ENCODE results near the gene CLPTM1L.
A peak's percentile ranks its signal among the peaks of the same experiment; 100 is the strongest.
"Not testable (repeated sequence)": the region's sequence is repeated elsewhere in the genome, so short reads cannot be mapped to it uniquely, and the experiment has no call there.

CLPTM1L gene

DNA sequence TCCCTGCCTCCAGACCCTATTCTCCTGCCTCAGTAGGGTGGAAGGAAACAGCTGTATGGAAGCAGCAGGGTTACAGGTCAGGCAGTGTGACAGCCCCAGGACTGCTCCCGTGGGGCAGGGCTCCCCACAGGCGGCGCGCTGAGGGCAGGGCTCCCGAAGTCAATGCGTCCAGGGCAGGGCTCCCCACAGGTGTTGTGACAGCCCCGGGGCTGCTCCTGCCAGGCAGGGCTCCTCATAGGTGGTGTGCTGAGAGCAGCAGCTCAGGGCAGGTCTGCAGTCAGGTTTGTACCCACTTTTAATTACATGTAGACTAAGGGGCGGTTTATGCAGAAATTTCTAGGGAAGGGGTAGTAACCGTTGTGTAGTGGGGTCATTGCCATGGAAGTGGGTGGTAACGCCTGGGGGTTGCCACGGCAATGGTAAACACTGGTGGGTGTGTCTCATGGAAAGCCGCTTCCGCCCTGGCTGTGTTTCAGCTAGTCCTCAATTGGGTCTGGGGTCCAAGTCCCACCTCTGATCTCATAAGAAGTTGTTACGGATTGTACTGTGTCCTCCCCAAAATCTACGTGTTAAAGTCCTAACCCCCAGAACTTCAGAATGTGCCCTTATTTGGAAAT lies 33.4 kb downstream of the CLPTM1L start:
- DNase-seq: no peak

DNA sequence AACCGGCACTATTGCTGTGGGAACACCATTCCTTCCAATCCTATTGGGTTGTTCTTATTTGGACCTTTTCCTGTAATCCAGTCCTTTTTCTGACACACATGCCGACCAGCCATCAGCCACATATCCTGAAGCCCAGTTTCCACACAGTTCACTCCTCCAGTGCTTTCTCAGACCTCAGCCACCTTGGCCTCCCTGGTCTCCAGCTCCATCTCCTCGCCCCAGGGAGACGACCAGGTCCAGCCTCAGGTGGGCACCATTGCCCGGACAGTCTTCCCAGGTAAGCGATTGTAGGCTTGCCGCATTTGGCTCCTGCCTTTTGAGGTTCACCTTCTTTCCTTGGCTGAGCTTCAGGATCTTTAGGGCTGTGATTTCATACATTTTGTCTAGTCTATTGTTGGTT lies 34.8 kb downstream of the CLPTM1L start:
- DNase-seq: no peak

DNA sequence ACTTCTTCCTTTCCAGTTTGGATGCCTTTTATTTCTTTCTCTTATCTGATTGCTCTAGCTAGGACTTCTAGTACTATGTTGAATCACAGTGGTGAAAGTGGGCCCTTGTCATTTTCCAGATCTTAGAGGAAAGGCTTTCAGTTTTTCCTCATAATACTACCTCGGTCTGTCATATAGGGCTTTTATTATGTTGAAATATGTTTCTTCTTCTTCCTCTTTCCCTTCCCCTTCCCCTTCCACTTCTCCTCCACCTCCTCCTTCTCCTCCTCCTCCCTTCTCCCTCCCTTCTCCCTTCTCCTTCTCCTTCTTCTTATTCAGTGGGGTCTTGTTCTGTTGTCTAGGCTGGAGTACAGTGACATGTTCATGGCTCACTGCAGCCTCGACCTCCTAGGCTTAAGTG lies 40.9 kb downstream of the CLPTM1L start:
- no peak for DNase-seq

DNA sequence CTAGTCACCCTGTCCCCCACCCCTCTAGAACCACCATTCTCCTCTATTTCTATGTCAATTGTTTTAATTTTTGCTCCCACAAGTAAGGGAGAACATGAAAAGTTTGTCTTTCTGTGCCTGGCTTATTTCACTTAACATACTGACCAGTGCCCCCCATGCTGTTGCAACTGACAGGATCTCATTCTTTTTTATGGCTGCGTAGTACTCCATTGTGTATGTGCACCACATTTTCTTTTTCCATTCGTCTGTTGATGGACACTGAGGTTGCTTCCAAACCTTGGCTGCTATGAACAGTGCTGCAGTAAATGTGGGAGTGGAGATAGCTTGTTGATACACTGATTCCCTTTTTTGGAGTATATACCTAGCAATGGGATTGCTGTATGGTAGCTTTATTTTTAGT lies 42.6 kb downstream of the CLPTM1L start:
- no peak for DNase-seq

DNA sequence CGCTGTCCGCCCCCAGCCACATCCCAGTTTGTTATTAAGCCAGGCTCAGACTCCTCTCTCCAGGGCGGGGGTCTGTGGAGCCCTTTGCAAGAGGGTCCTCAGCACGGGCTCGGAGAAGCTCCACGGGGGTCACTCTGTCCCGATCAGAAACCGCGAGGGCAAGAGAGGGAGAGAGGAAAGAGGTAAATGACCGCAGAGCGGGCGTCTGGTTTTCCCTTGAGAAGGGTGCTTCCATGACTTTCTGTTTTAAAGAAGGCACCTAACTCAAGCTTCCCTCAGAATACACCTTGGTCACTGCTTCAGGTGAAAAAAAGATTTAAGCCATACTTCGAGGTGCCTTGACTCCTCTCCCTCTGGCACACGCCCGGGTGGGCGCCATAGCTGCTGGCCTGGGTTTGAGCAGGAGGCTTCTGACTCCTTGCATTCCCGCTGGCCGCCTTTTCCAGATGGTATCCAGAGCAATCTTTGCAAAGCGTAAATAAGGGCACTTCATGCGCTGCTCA lies 44.3 kb downstream of the CLPTM1L start:
- no peak for DNase-seq

DNA sequence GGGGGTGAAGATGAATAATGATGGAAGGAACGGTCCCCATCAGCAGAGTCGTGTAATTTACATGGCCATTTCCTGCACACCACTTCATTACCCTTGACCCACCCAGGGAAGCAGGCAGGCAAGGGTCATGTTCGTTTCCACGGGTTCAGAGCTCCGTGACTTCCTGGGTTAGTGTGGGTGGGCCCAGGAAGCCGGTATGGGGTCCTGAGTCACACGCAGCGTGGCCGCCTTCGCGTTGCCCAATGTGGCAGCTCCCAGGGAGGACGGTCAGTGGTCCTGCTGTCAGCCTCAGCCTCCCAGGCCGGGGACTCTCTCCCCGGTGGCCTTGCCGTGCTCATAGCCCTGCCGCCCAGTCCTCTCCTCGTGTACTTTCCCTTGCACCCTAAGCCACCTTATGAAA lies 44.9 kb downstream of the CLPTM1L start:
- no peak for DNase-seq

DNA sequence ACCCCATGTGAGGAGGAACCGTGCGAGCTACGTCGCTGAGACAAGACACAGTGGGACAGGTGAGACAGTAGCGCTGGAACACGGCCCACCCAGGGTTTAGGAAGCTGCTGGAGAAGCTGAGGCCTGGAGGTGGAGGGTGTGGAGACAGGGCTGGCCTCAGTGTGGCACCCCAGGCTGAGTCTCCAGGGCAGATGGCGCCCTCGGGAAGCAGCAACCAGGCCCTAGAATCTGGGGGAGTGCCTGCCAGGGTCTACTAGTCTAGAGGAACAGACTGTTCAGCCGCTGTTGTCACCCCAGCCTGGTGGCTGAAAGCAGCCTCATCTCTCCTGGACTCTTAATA lies 45.4 kb downstream of the CLPTM1L start:
- DNase-seq: no peak

DNA sequence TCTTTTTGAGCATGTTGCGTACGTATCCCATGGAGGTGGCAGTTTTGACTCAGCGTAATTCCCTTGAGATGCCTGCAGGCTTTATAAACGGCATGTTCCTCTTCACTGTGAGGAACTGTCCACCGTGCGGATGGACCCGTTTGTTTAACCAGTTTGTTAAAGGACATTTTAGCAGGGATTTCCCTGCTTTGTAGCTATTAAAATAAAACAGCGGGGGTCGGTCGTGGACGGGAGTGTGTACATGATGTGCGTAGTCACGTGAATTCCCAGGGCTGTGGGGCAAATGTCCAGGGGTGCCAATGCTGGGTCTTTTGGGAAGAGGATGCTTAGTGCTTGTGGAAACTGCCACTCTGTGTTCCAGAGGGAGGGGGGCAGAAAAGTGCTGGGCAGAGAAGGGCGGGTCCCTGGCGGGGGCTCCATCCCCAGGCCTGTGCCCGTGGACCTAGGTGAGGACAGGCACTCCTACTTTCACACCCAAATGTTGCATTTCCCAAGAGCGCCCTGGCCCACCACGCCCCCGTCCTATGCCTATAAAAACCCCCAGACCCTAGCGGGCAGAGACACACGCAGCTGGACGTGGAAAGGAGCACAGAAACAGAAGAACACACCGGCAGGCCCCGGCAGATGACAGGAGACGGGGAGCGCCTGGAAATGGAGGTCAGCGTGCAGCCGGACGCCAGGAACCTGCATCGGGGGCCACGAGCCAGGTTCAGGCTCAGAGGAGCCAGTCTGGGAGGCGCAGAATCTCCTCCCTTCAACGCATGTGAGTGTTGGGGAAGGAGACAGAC lies 46.0 kb downstream of the CLPTM1L start:
- no peak for DNase-seq

DNA sequence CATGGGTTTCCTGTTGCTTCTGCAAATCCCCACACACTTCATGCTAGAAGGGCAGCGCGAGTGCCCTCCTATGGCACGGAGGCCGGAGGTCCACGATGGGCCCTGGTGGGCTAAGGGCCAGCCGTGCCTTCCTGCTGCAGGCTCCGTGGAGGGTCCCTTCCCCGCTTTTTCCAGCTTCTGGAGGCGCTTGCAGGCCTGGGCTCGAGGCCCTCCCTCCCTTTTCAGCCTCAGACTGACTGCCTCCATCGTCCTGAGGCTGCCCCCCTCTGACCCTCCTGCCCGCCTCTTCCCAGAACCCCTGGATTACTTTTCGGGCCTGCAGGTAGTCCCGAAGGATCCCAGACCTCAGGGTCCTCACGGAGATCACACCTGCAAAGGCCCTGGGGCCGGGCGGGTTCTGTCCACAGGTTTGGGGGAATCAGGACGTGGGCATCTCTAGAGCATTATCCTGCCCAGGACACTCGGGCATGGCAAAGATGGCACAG lies 46.8 kb downstream of the CLPTM1L start:
- no peak for DNase-seq

DNA sequence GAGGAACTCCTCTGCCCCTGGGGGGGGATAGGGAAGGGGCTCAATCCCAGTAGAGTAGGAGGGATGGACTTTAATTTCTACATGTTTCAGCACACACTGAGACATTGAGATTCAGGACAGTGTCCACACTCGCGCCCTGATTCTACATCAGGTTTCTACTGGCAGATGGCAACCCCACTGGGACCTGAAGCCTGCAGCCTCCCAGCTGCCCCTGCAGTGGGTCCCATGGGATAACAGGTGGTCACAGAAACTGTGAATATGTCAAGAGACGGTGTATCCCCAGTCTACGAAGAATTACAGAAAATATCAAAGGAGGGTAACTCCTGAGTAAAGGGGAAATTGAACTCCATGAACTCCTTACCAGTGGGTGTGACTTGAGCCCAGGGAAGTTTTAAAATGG lies 47.7 kb downstream of the CLPTM1L start:
- DNase-seq: no peak

DNA sequence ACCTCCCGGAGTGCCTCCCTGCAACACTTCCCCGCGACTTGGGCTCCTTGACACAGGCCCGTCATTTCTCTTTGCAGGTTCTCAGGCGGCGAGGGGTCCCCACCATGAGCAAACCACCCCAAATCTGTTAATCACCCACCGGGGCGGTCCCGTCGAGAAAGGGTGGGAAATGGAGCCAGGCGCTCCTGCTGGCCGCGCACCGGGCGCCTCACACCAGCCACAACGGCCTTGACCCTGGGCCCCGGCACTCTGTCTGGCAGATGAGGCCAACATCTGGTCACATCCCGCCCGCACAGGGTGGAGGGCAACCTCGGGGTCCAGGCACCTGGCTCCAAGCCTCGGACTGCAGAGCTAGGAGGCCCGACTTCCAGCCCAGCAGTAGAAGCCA lies 49.3 kb downstream of the CLPTM1L start:
- no peak for DNase-seq

DNA sequence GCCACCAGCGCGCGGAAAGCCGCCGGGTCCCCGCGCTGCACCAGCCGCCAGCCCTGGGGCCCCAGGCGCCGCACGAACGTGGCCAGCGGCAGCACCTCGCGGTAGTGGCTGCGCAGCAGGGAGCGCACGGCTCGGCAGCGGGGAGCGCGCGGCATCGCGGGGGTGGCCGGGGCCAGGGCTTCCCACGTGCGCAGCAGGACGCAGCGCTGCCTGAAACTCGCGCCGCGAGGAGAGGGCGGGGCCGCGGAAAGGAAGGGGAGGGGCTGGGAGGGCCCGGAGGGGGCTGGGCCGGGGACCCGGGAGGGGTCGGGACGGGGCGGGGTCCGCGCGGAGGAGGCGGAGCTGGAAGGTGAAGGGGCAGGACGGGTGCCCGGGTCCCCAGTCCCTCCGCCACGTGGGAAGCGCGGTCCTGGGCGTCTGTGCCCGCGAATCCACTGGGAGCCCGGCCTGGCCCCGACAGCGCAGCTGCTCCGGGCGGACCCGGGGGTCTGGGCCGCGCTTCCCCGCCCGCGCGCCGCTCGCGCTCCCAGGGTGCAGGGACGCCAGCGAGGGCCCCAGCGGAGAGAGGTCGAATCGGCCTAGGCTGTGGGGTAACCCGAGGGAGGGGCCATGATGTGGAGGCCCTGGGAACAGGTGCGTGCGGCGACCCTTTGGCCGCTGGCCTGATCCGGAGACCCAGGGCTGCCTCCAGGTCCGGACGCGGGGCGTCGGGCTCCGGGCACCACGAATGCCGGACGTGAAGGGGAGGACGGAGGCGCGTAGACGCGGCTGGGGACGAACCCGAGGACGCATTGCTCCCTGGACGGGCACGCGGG lies 49.9 kb downstream of the CLPTM1L start, which contains the start of gene TERT:
Gene TERT (minus strand): TSS at position 234 of the 815 bp plus-strand sequence. CDS start 79 bp downstream, at position 155.
- peak in 1 of 2 experiments; percentile 57 for DNase-seq

DNA sequence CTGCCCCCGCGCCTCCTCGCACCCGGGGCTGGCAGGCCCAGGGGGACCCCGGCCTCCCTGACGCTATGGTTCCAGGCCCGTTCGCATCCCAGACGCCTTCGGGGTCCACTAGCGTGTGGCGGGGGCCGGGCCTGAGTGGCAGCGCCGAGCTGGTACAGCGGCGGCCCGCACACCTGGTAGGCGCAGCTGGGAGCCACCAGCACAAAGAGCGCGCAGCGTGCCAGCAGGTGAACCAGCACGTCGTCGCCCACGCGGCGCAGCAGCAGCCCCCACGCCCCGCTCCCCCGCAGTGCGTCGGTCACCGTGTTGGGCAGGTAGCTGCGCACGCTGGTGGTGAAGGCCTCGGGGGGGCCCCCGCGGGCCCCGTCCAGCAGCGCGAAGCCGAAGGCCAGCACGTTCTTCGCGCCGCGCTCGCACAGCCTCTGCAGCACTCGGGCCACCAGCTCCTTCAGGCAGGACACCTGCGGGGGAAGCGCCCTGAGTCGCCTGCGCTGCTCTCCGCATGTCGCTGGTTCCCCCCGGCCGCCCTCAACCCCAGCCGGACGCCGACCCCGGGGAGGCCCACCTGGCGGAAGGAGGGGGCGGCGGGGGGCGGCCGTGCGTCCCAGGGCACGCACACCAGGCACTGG lies 50.6 kb downstream of the CLPTM1L start:
- peak in 1 of 2 experiments; percentile 51 for DNase-seq

DNA sequence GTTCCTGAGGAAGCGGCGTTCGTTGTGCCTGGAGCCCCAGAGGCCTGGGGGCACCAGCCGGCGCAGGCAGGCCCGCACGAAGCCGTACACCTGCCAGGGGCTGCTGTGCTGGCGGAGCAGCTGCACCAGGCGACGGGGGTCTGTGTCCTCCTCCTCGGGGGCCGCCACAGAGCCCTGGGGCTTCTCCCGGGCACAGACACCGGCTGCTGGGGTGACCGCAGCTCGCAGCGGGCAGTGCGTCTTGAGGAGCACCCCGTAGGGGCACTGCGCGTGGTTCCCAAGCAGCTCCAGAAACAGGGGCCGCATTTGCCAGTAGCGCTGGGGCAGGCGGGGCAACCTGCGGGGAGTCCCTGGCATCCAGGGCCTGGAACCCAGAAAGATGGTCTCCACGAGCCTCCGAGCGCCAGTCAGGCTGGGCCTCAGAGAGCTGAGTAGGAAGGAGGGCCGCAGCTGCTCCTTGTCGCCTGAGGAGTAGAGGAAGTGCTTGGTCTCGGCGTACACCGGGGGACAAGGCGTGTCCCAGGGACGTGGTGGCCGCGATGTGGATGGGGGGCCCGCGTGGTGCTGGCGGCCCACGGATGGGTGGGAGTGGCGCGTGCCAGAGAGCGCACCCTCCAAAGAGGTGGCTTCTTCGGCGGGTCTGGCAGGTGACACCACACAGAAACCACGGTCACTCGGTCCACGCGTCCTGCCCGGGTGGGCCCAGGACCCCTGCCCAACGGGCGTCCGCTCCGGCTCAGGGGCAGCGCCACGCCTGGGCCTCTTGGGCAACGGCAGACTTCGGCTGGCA lies 51.3 kb downstream of the CLPTM1L start:
- no peak for DNase-seq

DNA sequence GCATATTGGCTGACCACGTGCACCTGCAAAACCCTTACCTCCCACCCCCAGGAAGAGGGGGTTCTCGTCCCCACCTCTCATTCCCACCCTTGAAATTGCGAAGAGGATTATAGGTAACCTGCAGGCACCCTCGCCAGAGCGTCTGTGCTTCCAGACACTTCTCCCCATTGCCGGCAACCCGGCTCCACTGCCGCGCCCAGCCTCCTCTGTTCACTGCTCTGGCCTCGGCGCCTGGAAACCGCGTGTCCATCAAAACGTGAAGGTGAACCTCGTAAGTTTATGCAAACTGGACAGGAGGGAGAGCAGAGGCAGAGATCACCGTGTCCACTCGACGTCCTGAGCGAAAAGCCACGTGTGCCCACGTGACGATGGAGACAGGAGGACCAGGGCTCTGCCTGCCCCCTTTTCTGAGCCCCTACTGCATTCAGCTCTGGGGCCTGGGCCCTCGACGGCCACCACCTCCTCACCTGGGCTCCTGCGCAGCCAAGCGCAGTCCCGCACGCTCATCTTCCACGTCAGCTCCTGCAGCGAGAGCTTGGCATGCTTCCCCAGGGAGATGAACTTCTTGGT lies 52.0 kb downstream of the CLPTM1L start:
- no peak for DNase-seq

DNA sequence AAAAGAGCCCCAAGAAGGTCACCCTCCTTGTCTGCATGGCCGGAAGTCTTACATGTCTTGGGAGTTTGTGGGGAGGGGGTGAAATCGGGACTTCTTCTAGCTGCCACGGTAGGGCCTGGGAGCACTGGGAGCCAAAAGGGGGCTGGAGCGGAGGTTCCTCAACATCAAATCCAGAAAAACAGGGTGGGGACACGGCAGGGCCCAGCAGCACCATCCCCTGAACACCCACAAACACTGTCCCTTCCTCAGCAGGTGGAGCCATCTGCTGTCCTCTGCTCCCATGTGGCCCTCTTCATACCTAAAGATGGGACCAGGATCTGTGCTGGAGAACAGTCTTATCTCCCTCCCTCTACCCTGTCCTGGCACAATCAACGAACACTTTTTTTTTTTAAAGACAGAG lies 52.8 kb downstream of the CLPTM1L start:
- DNase-seq: no peak

DNA sequence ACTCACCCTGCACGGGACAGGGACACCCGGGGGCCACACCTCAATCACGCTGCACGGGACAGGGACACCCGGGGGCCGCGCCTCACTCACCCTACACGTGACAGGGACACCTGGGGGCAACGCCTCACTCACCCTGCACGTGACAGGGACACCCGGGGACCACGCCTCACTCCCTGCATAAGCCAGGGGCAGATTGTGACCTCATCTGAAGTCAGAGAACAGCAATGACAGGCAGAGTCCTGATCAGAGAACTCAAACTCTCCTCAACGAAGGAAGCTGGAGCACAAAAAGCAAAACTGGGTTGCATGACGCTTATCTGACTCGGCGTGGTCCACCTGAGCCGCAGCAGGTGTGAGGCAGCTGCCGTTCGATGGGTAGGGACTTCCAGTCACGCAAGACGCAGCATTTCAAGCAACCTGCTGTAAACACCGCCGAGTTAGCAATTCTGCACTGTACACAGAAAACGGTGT lies 53.3 kb downstream of the CLPTM1L start:
- DNase-seq: peak in 1 of 2 experiments; percentile 49

DNA sequence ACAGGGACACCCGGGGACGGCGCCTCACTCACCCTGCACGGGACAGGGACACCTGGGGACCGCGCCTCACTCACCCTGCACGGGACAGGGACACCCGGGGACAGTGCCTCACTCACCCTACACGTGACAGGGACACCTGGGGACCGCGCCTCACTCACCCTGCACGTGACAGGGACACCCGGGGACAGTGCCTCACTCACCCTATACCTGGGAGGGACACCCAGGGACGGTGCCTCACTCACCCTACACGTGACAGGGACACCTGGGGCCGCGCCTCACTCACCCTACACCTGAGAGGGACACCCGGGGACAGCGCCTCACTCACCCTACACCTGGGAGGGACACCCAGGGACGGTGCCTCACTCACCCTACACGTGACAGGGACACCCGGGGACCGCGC lies 53.9 kb downstream of the CLPTM1L start:
- not testable (repeated sequence) for DNase-seq

DNA sequence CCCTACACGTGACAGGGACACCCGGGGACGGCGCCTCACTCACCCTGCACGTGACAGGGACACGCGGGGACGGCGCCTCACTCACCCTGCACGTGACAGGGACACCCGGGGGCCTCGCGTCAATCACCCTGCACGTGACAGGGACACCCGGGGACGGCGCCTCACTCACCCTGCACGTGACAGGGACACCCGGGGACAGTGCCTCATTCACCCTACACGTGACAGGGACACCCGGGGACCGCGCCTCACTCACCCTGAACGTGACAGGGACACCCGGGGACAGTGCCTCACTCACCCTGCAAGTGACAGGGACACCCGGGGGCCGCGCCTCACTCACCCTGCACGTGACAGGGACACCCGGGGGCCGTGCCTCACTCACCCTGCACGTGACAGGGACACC lies 55.3 kb downstream of the CLPTM1L start:
- DNase-seq: not testable (repeated sequence)

DNA sequence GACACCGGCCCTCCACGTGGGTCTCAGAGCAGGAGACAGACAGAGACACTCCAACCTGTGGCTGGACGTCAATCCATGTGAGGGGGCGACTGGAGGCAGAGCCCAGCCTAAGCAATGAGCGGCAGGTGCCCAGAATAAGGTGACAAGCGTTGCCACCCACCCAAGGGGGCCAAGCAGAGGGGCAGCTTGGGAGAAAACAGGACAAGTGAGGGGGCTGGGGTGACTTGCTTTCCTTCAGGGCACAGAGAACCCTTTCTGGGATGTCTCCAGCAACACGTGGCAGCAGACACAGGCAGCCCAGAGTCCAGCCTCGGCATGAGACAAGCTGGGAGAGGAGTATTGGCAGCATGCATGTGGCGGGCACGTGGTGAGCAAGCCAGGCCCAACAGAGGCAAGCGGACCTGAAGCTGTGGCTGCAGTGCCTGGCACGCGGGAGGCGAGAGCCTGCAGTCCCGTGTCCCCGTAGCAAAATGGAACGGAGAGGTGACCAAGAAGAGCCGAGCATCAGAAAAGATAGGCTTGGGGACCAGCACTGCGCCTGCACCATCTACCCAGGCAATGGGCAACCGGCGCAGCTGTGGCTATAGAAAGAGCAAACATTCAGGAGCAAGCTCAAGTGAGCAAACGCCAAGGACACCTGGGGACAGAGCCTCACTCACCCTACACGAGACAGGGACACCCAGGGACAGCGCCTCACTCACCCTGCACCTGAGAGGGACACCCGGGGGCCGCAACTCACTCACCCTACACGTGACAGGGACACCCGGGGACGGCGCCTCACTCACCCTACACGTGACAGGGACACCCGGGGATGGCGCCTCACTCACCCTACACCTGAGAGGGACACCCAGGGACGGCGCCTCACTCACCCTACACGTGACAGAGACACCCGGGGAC lies 56.2 kb downstream of the CLPTM1L start:
- DNase-seq: no peak

DNA sequence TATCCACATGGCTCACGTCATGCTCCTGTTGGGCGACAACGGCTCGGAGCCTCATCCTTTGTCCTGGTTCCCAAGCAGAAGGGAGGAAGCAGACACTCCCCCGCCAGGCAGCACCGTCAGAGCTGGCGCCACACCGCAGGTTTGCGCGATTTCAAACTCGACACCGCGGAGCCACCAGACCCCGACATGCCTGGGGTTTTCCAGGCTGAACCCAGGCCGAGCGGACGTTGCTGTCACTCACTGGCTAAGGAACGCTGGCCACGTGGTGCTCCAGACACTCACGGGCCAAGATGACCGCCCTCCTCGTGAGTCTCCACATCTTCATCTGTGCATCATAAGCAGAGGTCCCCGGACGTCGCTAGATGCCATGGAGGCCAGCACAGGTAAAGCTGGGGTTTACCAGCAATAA lies 59.0 kb downstream of the CLPTM1L start:
- DNase-seq: no peak

Data from NCI-H526 (cell line).